Measurements from ENCODE around the gene TANK. TPM values are rescaled to one million over a fixed set of nuclear protein-coding genes. Genes with fewer than 3 reads are reported as not detected.
A peak's percentile ranks its signal among the peaks of the same experiment; 100 is the strongest.

TANK gene
- total RNA-seq, 2 experiments from 2014 or later: 43.4 to 64.9 TPM

- intact Hi-C loops (cut with micrococcal nuclease; ENCODE audit: unreplicated experiment): no loop called here
- TF ChIP-seq CTCF (conservative IDR thresholded peaks at IDR 0.05; ENCODE audit: low read length) (no peak), EZH2phosphoT487 (IDR thresholded peaks at IDR 0.05; ENCODE audit: borderline replicate concordance, low read depth, low read length) (no peak)
- Histone ChIP-seq H3K79me2 (ENCODE audit: insufficient read depth, low read depth, low read length) (no peaks in the 10 kb centered on the region), H3K4me1 (ENCODE audit: insufficient read depth, low read length, poor library complexity, severe bottlenecking) (no peaks in the 10 kb centered on the region), H3K36me3 (ENCODE audit: insufficient read depth, low read length) (peaks cover 51% of the 10 kb centered on the region), H3K4me2 (ENCODE audit: low read length) (no peak overlapping the region), H3K27ac (ENCODE audit: low read depth, low read length, poor library complexity, severe bottlenecking) (no peak overlapping the region), H3K9me2 (ENCODE audit: insufficient read depth, low read length) (no peaks in the 10 kb centered on the region), H2AFZ (ENCODE audit: low read length) (no peak overlapping the region), H4K20me1 (ENCODE audit: insufficient read depth, low read length) (no peaks in the 10 kb centered on the region), H3K9me3 (ENCODE audit: low read length) (no peaks in the 10 kb centered on the region), H3K4me3 (ENCODE audit: low read depth, low read length, poor library complexity, severe bottlenecking) (no peak overlapping the region)
- ChIA-PET POLR2A (interaction anchor here (0.6 kb wide), 1 partner anchor 14 kb away, joined by 3 read pairs; no protein-coding TSS in a partner anchor), CTCF (ENCODE audit: unreplicated experiment) (no interaction called here)
- DNase-seq (ENCODE audit: low spot score): no peak
- BruUV-seq (replicated peaks): no TSS peak
Observed at GRCh38 chr2:161228511-161229240, 68.4 kb downstream of the TANK start.

- peaks cover 5% of the 10 kb centered on the region for H3K4me1 ChIP-seq (ENCODE audit: insufficient read depth, low read length, poor library complexity, severe bottlenecking)
- H3K36me3 ChIP-seq (ENCODE audit: insufficient read depth, low read length): peaks cover 41% of the 10 kb centered on the region
- H4K20me1 ChIP-seq (ENCODE audit: insufficient read depth, low read length): no peaks in the 10 kb centered on the region
- TF ChIP-seq EZH2phosphoT487 (IDR thresholded peaks at IDR 0.05; ENCODE audit: borderline replicate concordance, low read depth, low read length) (no peak), CTCF (conservative IDR thresholded peaks at IDR 0.05; ENCODE audit: low read length) (no peak)
- CTCF ChIA-PET (ENCODE audit: unreplicated experiment): no interaction called here
- no peak overlapping the region for H3K4me3 ChIP-seq (ENCODE audit: low read depth, low read length, poor library complexity, severe bottlenecking)
- BruUV-seq (replicated peaks): no TSS peak
- POLR2A ChIA-PET: interaction anchor here (0.6 to 5.5 kb wide), 8 partner anchors 11 to 40 kb away, joined by 3 to 76 read pairs (median 6); no protein-coding TSS in a partner anchor
- DNase-seq (ENCODE audit: low spot score): no peak
- H3K9me2 ChIP-seq (ENCODE audit: insufficient read depth, low read length): no peaks in the 10 kb centered on the region
- intact Hi-C loops (cut with micrococcal nuclease; ENCODE audit: unreplicated experiment): no loop called here
- H2AFZ ChIP-seq (ENCODE audit: low read length): no peak overlapping the region
- no peaks in the 10 kb centered on the region for H3K79me2 ChIP-seq (ENCODE audit: insufficient read depth, low read depth, low read length)
- H3K9me3 ChIP-seq (ENCODE audit: low read length): no peaks in the 10 kb centered on the region
- H3K4me2 ChIP-seq (ENCODE audit: low read length): no peak overlapping the region
- no peak overlapping the region for H3K27ac ChIP-seq (ENCODE audit: low read depth, low read length, poor library complexity, severe bottlenecking)
Observed at GRCh38 chr2:161230959-161231358, 70.7 kb downstream of the TANK start.

GRCh38 chr2:161232571-161232970 lies 72.3 kb downstream of the TANK start:
- Histone ChIP-seq H4K20me1 (ENCODE audit: insufficient read depth, low read length) (no peaks in the 10 kb centered on the region), H3K27ac (ENCODE audit: low read depth, low read length, poor library complexity, severe bottlenecking) (no peak overlapping the region), H3K9me2 (ENCODE audit: insufficient read depth, low read length) (no peaks in the 10 kb centered on the region), H3K9me3 (ENCODE audit: low read length) (no peaks in the 10 kb centered on the region), H2AFZ (ENCODE audit: low read length) (no peak overlapping the region), H3K79me2 (ENCODE audit: insufficient read depth, low read depth, low read length) (no peaks in the 10 kb centered on the region), H3K4me1 (ENCODE audit: insufficient read depth, low read length, poor library complexity, severe bottlenecking) (peaks cover 12% of the 10 kb centered on the region), H3K4me3 (ENCODE audit: low read depth, low read length, poor library complexity, severe bottlenecking) (no peak overlapping the region), H3K36me3 (ENCODE audit: insufficient read depth, low read length) (peaks cover 29% of the 10 kb centered on the region), H3K4me2 (ENCODE audit: low read length) (no peak overlapping the region)
- no peak for DNase-seq (ENCODE audit: low spot score)
- CTCF ChIA-PET (ENCODE audit: unreplicated experiment): no interaction called here
- intact Hi-C loops (cut with micrococcal nuclease; ENCODE audit: unreplicated experiment): no loop called here
- POLR2A ChIA-PET: interaction anchor here (0.6 to 5.5 kb wide), 10 partner anchors 9 to 168 kb away, joined by 3 to 76 read pairs (median 4); partner anchors contain the start of gene PSMD14
- no TSS peak for BruUV-seq (replicated peaks)
- peak; percentile 38; the same call in 1 of the 2 replicates for TF ChIP-seq CTCF (conservative IDR thresholded peaks at IDR 0.05; ENCODE audit: low read length)
- TF ChIP-seq EZH2phosphoT487 (IDR thresholded peaks at IDR 0.05; ENCODE audit: borderline replicate concordance, low read depth, low read length): no peak

Measured in OCI-LY7 (cell line).